GM12875 (cell line): Measurements from ENCODE around the gene DLX3.

Experiments used
- H3K4me3 ChIP-seq: one replicate; pipeline ENCODE4 v1.5.1; 2011; ENCODE audit warnings: low read depth, low read length, control low read depth
- CTCF ChIP-seq: IDR thresholded peaks from 2 replicates; pipeline ENCODE4 v1.5.1; 2011; ENCODE audit warnings: low read depth, mild to moderate bottlenecking, control low read depth, inconsistent platforms, low read length, moderate library complexity, borderline replicate concordance; ENCODE audit not compliant: insufficient read depth

DLX3 gene

GRCh38 chr17:50028736-50029120 lies 33.7 kb upstream of the DLX3 start:
- H3K4me3 ChIP-seq: no peak overlapping the region
- TF ChIP-seq CTCF: no peak

GRCh38 chr17:50027881-50028735 lies 33.1 kb upstream of the DLX3 start:
- no peak for TF ChIP-seq CTCF
- H3K4me3 ChIP-seq: no peak overlapping the region

GRCh38 chr17:50027172-50027880 lies 32.3 kb upstream of the DLX3 start:
- H3K4me3 ChIP-seq: no peak overlapping the region
- no peak for TF ChIP-seq CTCF

- H3K4me3 ChIP-seq: no peak overlapping the region
These were observed 31.8 kb upstream of the DLX3 start for GRCh38 chr17:50026837-50027171.

GRCh38 chr17:50026046-50026675 lies 31.1 kb upstream of the DLX3 start:
- no peak for TF ChIP-seq CTCF
- H3K4me3 ChIP-seq: no peak overlapping the region

More at GRCh38 chr17:50026837-50027171, 31.8 kb upstream of the DLX3 start:
- peak; percentile 94 for TF ChIP-seq CTCF

- TF ChIP-seq CTCF: no peak
These were observed 29.8 kb upstream of the DLX3 start for GRCh38 chr17:50024808-50025207.

More at GRCh38 chr17:50024808-50025207, 29.8 kb upstream of the DLX3 start:
- no peak overlapping the region for H3K4me3 ChIP-seq
